Stimulated activated naive B cell treated with anti-CD40 and anti-IgM and Interleukin-4, amounts not matched to agents 10 μg/mL and 1 μg/mL and 100 μg/mL, for 72 hours (primary cell): ENCODE measurements around the gene UTS2R.
"Not testable (repeated sequence)": the region's sequence is repeated elsewhere in the genome, so short reads cannot be mapped to it uniquely, and the experiment has no call there.

Source experiments
- ATAC-seq, 2 donors: fragments of 150-1000 bp; cut with Tn5 transposase; replicated peaks; 2 replicates each; pipeline ENCODE4 v1.10.0; 2021; ENCODE audit warnings: moderate library complexity in 1 of 2
- DNase-seq: peaks from one replicate; pipeline ENCODE4 v3.0.0; 2021
- H3K27ac Mint-ChIP-seq: one replicate; pipeline ENCODE4 v1.8.0; 2022; ENCODE audit warnings: mild to moderate bottlenecking, mixed read lengths
- H3K27me3 Mint-ChIP-seq, 2 donors: one replicate each; pipeline ENCODE4 v1.8.0; 2022; ENCODE audit warnings: mixed read lengths in 2 of 2
- H3K36me3 Mint-ChIP-seq, 2 donors: one replicate each; pipeline ENCODE4 v1.8.0; 2022; ENCODE audit warnings: mixed read lengths in 2 of 2, mild to moderate bottlenecking in 1 of 2
- H3K4me1 Mint-ChIP-seq, 2 donors: one replicate each; pipeline ENCODE4 v1.8.0; 2022; ENCODE audit warnings: mixed read lengths in 2 of 2, mild to moderate bottlenecking in 1 of 2
- H3K4me3 Mint-ChIP-seq, 2 donors: one replicate each; pipeline ENCODE4 v1.8.0; 2022; ENCODE audit warnings: mild to moderate bottlenecking in 2 of 2, mixed read lengths in 2 of 2, moderate library complexity in 1 of 2
- H3K9me3 Mint-ChIP-seq, 2 donors: one replicate each; pipeline ENCODE4 v1.8.0; 2022; ENCODE audit warnings: mixed read lengths in 2 of 2, mild to moderate bottlenecking in 1 of 2

UTS2R gene

DNA sequence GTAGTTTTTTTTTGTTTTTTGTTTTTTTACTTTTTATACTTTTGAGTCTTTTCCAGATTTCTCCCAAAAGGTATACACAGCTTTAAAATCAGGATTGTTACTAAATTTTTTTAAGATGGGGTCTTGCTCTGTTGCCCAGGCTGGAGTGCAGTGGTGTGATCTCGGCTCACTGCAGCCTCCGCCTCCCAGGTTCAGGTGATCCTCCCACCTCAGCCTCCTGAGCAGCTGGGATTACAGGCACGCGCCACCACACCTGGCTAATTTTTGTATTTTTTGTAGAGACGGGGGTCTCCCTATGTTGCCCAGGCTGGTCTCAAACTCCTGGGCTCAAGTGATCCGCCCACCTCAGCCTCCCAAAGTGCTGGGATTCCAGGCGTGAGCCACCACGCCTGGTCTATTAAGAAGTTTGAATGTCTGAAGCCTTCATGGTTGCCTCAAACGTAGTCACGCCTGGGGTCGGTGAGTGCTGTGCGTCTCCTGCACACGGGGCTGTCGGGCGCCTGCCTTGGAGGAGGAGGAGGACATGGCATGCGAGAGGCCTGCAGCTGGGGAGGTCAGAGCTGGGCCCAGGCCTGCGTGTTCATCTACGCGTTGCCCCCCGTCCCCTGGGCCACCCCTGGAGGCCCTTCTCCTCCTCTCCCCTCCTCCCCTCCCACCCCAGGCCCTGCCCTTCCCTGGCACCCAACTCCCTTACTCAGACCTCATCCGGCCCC is 10.8 kb downstream of the UTS2R start:
- not testable (repeated sequence) for ATAC-seq, H3K4me3 Mint-ChIP-seq, H3K27ac Mint-ChIP-seq, DNase-seq, H3K9me3 Mint-ChIP-seq, H3K36me3 Mint-ChIP-seq
- Mint-ChIP-seq H3K27me3 (peaks cover 49 to 71% of the 10 kb centered on the region in 2 donors), H3K4me1 (peaks cover 10 to 14% of the 10 kb centered on the region in 2 donors)

DNA sequence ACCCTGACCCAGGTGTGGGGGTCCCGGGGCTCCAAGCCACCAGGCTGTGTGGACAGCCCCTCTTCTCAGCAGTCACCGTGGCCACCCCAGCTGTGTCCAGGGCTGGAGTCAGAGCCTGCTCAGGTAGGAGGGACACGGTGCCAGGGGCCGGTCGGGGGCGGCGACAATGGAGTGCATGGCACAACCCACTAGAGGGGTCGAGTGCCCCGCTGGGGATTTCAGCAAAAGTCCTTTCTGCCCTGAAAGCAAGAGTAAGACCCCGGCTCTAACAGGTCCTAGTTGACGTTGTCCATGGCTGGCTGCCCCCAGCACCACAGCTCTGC is 11.3 kb downstream of the UTS2R start:
- peaks cover 10 to 17% of the 10 kb centered on the region in 2 donors for H3K4me1 Mint-ChIP-seq
- ATAC-seq (no peak), DNase-seq (no peak)
- H3K27ac Mint-ChIP-seq = no peak overlapping the region
- peaks cover 51 to 67% of the 10 kb centered on the region in 2 donors for H3K27me3 Mint-ChIP-seq
- no peaks in the 10 kb centered on the region for H3K36me3 Mint-ChIP-seq
- no peaks in the 10 kb centered on the region for H3K9me3 Mint-ChIP-seq
- H3K4me3 Mint-ChIP-seq = no peak overlapping the region

DNA sequence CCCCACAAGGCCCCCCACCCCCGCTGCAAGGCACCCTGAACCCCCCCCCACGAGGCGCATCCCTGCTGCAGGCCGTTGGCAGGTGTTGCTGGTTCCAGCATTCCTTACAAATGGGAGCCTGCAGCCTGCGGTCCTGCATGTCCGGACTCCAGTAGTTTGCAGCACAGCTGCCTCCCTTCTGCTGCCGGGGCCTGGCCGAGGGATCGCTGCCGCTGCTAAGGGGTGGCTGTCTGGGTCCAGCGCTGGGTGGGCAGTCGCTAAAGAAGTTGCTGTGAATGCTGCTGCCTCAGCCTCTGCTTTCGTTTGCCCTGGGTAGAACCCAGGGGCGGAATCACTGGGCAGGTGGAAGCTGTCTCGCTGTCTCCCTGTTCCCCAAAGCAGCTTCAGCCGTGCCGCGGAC is 11.8 kb downstream of the UTS2R start:
- DNase-seq (no peak), ATAC-seq (no peak)
- Mint-ChIP-seq H3K9me3 (no peaks in the 10 kb centered on the region), H3K4me1 (peaks cover 10 to 17% of the 10 kb centered on the region in 2 donors), H3K36me3 (no peaks in the 10 kb centered on the region), H3K4me3 (no peak overlapping the region), H3K27ac (no peak overlapping the region), H3K27me3 (peaks cover 49 to 63% of the 10 kb centered on the region in 2 donors)

DNA sequence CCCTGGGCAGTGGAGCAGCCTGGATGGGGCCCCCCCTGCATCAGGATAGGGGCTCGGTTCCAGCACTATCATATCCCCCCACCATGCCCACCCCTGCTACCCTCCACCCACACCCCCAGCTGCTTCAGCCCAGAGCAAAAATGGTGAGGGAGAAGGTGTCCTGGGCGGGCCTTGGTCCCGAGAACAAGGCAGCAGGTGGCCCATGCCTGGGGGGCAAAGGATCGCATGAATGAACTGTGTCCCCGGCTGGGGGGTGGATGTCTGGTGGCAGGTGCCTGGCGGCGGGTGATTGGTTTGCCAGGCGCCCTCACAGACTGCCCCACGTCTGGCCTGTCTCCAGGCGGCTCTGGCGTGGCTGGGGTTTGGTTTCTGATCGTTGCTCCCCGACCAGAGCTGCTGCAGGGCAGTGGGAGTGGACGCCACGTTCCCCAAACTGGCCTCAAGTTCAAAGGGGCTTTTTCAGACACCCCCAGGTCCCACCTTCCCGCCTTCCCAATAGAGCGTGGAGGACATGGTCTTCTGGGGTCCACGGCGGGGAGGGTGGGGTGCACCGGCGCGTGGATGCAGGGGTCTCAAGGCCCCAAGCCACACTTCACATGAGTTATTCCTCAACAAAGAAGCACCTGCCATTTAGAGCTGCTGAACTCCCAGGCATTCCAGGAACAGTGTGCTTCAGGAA is 12.6 kb downstream of the UTS2R start:
- Mint-ChIP-seq H3K36me3 (no peaks in the 10 kb centered on the region), H3K4me3 (peak overlapping the region in 1 of 2 donors; percentile 33), H3K9me3 (no peaks in the 10 kb centered on the region), H3K27ac (no peak overlapping the region), H3K4me1 (peaks cover 5 to 15% of the 10 kb centered on the region in 2 donors), H3K27me3 (peaks cover 44 to 56% of the 10 kb centered on the region in 2 donors)
- DNase-seq (no peak), ATAC-seq (no peak)

DNA sequence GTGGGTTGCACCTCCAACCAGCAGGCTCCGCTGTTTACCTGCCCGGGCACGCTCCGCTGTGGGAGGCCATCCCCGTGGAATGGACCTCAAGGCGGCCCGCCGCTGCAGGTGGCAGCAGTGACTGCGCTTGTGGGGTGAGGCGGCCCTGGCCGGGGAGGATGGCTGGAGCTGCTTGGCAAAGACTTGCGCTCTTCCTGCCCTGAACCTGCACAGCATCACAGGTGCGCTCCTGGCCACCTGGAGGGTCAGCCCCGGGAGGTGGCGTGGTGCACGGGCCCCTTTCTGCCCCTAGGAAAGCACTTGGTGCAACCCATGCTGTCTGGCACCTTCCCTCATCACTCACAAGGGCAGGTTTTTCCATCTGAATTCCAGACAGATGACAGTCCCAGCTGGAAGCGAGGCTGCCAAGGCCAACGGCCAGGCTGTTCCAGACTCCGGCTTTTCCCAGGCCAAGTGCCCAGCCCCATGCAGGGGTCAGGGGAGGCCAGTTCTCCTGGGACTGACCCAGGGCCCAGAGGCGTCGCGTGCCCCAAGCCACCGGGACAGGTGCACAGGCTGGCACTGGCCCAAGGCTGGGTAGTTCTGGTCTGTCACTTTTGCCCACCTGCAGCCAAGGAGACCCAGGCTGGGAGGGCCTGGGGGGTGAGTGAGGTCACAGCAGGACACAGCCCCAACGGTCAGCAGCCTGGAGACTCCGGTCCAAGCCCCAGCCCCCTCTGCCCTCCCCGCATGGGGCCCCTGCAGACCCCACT is 13.3 kb downstream of the UTS2R start:
- Mint-ChIP-seq H3K9me3 (no peaks in the 10 kb centered on the region), H3K4me3 (no peak overlapping the region), H3K27ac (no peak overlapping the region), H3K36me3 (no peaks in the 10 kb centered on the region), H3K27me3 (peaks cover 41 to 53% of the 10 kb centered on the region in 2 donors), H3K4me1 (peaks cover 5 to 13% of the 10 kb centered on the region in 2 donors)
- DNase-seq (no peak), ATAC-seq (no peak)

DNA sequence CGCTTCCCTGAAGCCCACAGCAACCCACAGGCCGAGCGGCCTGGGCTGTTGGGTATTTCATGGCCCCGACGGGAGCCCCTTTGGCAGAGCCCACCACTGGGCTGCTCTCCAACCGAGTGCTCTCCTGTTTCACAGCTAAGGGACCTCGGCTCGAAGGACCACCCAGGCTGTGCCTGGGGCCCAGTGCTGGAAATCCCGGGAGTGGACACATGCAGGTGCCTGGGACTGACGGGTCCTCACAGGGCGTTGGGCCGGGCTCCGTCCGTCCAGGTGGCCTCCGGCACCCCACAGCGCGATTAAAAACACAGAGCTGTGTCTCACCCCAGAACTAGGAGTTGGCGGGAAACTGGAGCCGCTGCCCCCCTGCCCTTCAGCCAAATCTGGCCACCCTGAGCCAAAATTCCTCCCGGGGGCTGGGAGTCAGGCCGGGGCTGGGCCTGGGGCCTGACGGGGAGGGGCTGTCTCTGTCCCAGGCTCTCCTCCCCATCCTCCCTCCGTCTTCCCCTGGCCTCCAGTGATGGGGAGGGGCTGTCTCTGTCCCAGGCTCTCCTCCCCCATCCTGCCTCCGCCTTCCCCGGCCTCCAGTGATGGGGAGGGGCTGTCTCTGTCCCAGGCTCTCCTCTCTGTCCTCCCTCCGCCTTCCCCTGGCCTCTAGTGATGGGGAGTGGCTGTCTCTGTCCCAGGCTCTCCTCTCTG is 14.1 kb downstream of the UTS2R start:
- H3K4me1 Mint-ChIP-seq = peaks cover 5 to 11% of the 10 kb centered on the region in 2 donors
- H3K27me3 Mint-ChIP-seq = peaks cover 35 to 45% of the 10 kb centered on the region in 2 donors
- H3K9me3 Mint-ChIP-seq = no peaks in the 10 kb centered on the region
- ATAC-seq (no peak), DNase-seq (no peak)
- H3K36me3 Mint-ChIP-seq = no peaks in the 10 kb centered on the region
- H3K27ac Mint-ChIP-seq = no peak overlapping the region
- no peak overlapping the region for H3K4me3 Mint-ChIP-seq

DNA sequence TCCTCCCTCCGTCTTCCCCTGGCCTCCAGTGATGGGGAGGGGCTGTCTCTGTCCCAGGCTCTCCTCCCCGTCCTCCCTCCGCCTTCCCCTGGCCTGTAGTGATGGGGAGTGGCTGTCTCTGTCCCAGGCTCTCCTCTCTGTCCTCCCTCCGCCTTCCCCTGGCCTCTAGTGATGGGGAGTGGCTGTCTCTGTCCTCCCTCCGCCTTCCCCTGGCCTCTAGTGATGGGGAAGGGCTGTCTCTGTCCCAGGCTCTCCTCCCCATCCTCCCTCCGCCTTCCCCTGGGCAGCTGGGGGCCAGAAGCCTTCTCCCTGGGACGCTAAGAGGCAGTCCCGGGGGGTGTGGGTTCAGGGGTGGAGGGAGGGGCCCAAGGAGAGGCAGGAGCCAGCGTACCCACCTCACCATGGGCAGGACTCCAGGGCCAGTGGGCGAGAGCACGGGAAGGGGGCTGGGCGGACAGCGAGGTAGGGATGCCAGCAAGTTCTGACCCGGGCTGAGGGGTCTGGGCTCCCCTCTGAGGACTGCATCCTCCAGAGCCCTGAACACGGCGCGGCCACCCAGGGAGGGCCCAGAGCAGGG is 14.8 kb downstream of the UTS2R start:
- H3K27me3 Mint-ChIP-seq = peaks cover 28 to 39% of the 10 kb centered on the region in 2 donors
- no peak overlapping the region for H3K27ac Mint-ChIP-seq
- no peaks in the 10 kb centered on the region for H3K9me3 Mint-ChIP-seq

DNA sequence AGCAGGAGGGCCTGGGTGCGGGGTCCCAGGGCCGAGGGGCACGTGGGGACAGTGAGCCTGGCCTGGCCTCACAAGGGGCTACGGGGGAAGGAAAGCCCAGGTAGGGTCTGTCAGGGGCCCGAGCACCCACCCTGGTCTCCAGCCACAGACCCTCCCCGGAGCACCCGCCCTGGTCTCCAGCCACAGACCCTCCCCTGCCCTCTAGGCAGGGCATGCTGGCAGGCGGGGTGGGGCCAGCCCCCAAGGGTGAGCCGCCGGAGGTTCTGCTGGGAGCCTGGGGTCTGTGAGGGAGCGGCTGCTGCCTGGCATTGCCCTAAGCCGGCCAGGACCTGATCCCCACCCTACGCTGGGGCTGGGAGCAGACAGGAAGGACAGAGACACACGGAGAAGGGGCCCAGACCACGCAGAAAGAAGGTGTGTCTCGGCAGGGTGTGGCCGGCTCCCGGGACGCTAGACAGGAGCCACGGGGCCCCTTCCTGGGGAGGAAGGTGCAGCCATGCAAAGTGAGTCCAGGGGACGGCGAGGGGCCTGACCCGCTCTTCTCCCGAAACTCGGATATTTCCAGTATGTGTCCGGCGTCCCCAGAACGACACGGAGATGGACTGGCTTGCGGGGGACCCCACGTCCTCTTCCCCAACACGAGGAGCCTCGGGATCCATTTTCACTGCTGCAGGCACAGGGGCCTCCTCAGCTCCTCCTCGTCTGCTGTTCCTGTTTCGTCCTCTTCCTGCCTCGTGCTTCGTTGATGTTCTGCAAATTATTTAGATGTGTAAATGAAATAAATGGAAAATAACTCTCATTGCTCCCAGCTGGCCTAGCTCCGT is 15.5 kb downstream of the UTS2R start:
- H3K4me3 Mint-ChIP-seq = no peak overlapping the region
- DNase-seq = no peak
- peaks cover 0 to 7% of the 10 kb centered on the region in 2 donors for H3K4me1 Mint-ChIP-seq
- no peaks in the 10 kb centered on the region for H3K9me3 Mint-ChIP-seq
- H3K27ac Mint-ChIP-seq = no peak overlapping the region
- ATAC-seq = no peak
- H3K27me3 Mint-ChIP-seq = peaks cover 24 to 35% of the 10 kb centered on the region in 2 donors
- peaks cover 2% of the 10 kb centered on the region in 2 donors for H3K36me3 Mint-ChIP-seq

More for the DNA sequence above, 14.8 kb downstream of the UTS2R start:
- Mint-ChIP-seq H3K4me1 (peaks cover 3 to 8% of the 10 kb centered on the region in 2 donors), H3K4me3 (no peak overlapping the region), H3K36me3 (no peaks in the 10 kb centered on the region)
- ATAC-seq (no peak), DNase-seq (no peak)

DNA sequence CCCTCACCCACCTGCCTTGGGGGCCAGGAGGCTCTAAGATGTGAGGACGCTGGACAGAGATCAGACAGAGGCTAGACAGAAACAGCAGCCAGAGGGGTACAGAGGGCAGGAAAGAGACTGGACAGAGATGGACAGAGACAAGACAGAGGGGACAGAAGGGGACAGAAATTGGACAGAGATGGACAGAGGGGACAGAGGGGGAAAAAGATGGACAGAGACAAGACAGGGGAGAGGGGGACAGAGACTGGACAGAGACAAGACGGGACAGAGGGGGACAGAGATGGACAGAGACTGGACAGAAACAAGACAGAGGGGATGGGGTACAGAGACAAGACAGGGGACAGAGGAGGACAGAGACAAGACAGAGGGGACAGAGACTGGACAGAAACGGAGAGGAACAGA is 16.1 kb downstream of the UTS2R start:
- no peak for ATAC-seq
- no peaks in the 10 kb centered on the region for H3K9me3 Mint-ChIP-seq
- no peak overlapping the region for H3K27ac Mint-ChIP-seq
- DNase-seq = no peak
- peaks cover 20 to 30% of the 10 kb centered on the region in 2 donors for H3K27me3 Mint-ChIP-seq
- H3K4me3 Mint-ChIP-seq = no peak overlapping the region
- H3K4me1 Mint-ChIP-seq = peaks cover 0 to 7% of the 10 kb centered on the region in 2 donors
- H3K36me3 Mint-ChIP-seq = peaks cover 7 to 8% of the 10 kb centered on the region in 2 donors

DNA sequence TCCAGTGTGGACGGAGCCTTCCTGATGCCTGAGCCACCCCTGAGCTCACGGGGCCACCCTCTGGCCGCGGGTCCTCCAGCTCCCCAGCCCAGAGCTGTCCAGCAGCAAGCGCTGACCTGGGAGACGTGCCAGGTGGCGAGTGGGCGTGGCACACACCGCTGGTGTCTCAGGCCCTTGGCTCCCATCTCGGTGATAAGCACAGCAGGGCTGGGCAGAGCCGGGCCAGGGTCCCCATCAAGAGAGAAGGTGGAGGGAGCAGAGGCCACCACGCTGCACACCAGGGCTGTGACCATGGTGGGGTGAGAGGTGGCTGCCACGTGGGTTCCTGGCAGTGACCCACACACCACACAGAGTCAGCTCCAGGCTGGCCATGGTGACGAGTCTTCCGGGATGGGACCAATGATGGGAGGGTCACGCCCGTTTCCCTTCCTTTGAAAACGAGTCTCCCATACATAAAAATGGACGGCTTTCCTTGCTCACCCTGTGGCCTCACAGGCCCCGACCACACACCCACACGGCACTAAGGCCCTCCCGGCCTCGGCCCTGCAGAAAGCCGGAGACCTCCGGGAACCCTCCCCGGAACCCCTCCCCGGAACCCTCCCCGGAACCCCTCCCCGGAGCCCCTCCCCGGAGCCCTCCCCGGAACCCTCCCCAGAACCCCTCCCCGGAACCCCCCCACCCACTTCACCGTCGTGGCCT is 16.8 kb downstream of the UTS2R start:
- no peak overlapping the region for H3K4me3 Mint-ChIP-seq
- H3K27me3 Mint-ChIP-seq = peaks cover 14 to 23% of the 10 kb centered on the region in 2 donors
- ATAC-seq (no peak), DNase-seq (no peak)
- H3K4me1 Mint-ChIP-seq = peaks cover 0 to 7% of the 10 kb centered on the region in 2 donors
- H3K36me3 Mint-ChIP-seq = peaks cover 9 to 15% of the 10 kb centered on the region in 2 donors
- H3K27ac Mint-ChIP-seq = no peak overlapping the region
- no peaks in the 10 kb centered on the region for H3K9me3 Mint-ChIP-seq

DNA sequence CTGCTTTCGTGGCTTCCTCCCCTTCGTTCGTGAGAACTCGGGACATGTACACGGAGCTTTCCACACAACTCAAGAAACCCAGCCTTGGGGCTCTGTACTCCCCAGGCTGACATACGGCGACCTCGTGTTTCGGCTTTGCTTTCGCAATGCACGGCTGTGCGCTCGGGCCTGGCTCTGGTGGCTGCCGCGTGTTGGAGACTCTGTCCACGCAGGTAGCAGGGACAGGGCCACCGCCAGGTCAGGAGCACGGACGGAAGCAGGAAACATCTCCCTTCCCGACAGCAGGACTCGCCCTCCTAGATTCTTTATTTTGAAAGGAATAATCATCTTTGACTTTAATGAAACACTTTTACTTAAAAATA is 17.3 kb downstream of the UTS2R start:
- Mint-ChIP-seq H3K4me3 (no peak overlapping the region), H3K27ac (no peak overlapping the region), H3K9me3 (no peaks in the 10 kb centered on the region), H3K36me3 (peaks cover 13 to 20% of the 10 kb centered on the region in 2 donors), H3K4me1 (peaks cover 0 to 7% of the 10 kb centered on the region in 2 donors), H3K27me3 (peaks cover 11 to 18% of the 10 kb centered on the region in 2 donors)
- ATAC-seq (no peak), DNase-seq (no peak)

DNA sequence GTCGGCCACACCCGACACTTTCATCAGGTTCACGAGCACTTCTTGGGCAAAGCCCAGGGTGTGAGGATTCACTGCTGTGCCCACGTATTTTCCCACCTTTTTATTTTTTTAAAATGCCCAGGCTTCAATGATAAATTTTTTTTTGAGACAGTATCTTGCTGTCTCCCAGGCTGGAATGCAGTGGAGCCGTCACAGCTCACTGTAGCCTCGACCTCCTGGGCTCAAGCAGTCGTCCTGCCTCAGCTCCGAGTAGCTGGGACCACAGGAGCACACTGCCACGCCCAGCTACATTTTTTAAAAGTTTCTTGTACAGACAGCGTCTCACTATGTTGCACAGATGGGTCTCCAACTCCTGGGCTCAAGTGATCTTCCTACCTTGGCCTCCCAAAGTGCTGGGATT is 17.8 kb downstream of the UTS2R start:
- ATAC-seq = no peak
- peaks cover 9 to 16% of the 10 kb centered on the region in 2 donors for H3K27me3 Mint-ChIP-seq

More for the DNA sequence above, 17.8 kb downstream of the UTS2R start:
- no peaks in the 10 kb centered on the region for H3K9me3 Mint-ChIP-seq
- H3K27ac Mint-ChIP-seq = no peak overlapping the region
- H3K4me1 Mint-ChIP-seq = peaks cover 0 to 7% of the 10 kb centered on the region in 2 donors
- H3K36me3 Mint-ChIP-seq = peaks cover 18 to 24% of the 10 kb centered on the region in 2 donors
- H3K4me3 Mint-ChIP-seq = no peak overlapping the region
- DNase-seq = no peak
